HG03095 (cell line): Measurements from ENCODE around the gene CASQ1.

Experiments
- ATAC-seq: cut with Tn5 transposase; IDR thresholded peaks from one replicate; pipeline ENCODE4 v1.9.1; 2021; ENCODE audit warnings: moderate library complexity; ENCODE audit not compliant: unreplicated experiment

The CASQ1 gene

DNA sequence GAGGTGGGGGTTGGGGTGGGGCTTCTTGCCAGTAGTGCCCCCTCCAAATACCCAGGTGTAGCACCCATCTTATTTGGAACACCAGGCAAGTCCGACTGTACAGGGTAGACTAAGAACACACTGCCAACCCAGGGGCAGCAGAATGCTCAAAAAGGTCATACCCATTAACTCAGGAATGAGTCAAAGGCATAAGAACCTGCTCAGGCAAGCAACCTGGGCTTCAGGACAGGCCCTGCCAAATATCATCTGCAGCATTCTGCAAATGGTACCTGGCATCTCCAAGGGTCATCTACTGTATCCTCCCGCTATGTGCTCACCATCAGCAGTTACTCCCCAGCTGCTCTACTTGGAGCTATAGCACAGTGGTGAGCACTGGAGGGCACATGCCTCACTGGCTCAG, 34.2 kb downstream of the CASQ1 start:
- ATAC-seq = no peak

DNA sequence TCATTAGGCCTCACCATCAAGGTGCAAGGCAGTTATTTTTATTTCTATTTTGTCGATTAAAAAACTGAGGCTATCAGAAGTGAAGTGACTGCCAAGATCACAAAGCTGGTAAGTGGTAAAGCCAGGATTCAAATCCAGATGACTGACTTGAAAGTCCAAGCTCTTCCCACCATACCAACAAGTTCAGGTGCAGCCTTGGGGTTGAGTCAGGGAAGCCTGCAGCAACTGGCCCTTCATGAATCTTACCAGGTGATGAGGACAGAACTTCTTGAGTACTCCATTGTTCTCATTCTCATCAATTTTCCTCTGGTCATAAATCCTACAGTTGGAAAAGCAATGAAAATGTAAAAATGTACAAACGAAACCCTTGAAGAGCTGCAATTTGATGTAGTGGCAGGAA, 35.0 kb downstream of the CASQ1 start:
- ATAC-seq = no peak

DNA sequence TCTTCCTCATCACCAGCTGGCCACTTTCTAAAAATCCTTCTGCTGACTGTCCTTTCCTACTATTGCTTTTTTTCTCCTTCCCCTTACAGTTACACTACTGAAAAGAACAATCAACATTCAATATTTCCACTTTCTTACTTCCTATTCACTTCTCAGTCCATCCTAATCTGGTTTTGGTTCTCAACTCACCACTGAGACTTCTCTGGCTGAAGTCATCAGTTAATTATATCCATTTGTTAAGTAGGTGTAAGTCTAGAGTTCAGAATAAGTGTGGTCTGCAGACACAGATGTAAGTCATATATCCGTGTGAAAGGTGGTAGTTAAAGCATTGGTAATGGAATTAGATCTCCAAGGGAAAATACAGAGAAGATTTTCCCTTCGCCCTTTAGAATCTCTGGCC, 36.2 kb downstream of the CASQ1 start:
- ATAC-seq = no peak

DNA sequence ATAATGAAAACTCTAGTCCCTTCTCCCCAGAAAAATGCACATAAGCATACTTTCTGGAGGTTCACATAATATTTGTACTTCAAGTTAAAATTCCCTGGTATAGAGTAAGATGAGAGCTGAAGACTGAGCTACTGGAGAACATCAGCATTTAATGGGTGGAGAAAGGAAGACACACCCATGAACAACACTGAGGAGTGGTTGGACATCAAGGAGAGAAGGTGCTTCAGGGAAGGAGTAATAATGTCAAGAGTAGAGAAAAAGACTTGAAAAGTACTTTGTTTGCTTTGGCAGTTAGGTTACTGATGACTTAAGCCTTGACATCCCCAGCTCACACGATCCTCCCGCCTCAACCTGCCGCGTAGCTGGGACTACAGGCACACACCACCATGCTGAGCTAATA, 36.7 kb downstream of the CASQ1 start:
- no peak for ATAC-seq

DNA sequence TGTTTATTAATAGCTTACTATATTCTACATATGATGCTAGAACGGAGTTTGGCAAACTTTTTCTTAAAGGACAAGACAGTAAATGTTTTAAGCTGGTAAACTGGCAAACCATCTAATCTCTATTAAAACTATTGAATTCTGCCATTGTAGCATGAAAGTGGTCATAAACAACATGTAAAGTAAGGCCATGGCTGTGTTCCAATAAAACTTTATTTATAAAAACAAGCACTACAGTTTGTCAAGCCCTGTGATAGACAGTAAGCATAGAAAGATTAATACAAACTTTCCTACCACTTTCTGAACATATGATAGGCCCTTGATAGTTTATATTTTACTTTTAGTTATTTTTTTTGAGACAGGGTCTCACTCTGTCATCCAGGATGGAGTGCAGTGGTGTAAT, 37.2 kb downstream of the CASQ1 start:
- ATAC-seq = no peak

DNA sequence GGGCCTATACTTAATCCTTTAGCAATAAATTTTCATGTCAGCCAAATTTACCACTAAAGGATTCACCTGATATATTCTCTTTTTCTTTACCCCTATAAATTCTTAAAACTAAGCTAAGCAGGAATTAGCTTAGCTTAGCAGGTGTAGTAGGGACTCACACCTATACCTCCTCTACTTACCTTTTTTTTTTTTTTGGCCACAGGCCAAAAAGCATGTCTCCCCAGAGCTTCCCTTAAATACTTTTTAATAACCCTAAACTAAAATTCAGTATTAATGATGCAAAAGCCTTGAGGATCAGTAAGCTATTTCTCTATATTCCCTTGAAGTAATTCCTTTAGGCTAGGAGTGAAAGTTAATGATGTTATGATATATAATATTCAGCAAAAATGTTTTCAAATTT, 38.1 kb downstream of the CASQ1 start:
- no peak for ATAC-seq

DNA sequence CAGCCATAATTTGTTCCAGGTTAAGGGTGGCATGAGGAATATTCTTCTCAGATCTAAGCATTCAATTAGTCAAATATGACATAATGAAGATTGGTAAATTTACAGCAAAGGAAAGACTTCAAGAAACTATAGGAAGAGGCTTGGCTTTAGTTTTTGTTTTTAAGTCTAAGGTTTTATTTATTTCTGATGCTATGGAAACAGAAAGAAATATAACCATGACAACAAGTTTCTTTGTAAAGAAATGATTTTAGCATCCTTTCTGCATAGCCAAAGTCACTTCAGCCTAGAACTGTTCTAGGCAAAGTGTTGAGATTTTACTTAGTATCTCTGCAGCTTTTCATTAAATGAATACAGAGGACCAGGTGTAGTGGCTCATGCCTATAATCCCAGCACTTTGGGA, 42.5 kb downstream of the CASQ1 start:
- ATAC-seq = no peak

DNA sequence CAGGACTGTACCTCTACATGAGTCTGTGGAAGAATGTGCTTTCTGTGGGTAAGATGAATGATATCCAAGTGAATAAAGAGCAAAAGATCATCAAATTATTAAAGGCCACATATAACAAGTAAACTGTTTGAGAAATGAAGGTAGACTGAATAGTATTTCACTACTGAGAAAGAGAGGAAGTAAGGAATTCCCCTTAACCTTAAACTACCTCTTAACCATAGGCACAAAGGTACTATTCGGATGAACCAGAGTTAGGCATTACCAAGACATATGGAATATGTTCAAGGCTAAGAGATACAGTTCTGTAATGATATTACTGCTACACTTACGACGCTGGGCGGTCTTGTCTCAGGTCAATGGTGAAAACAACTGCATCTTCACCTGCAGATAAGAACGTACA, 46.4 kb downstream of the CASQ1 start:
- ATAC-seq = no peak

DNA sequence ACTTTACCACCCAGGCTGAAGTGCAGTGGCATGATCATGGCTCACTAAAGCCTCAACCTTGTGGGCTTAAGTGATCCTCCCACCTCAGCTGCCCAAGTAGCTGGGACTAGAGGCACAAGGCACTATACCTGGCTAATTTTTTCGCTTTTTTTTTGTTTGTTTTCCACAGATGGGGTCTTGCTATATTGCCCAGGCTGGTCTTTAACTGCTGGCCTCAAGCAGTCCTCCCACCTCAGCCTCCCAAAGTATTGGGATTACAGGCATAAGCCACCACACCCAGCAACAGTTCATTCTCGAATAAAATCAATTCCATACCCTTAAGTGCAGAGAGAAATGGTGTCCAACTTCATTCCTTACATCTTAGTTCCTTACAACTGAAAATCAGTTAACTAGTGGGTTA, 47.2 kb downstream of the CASQ1 start:
- ATAC-seq = no peak

DNA sequence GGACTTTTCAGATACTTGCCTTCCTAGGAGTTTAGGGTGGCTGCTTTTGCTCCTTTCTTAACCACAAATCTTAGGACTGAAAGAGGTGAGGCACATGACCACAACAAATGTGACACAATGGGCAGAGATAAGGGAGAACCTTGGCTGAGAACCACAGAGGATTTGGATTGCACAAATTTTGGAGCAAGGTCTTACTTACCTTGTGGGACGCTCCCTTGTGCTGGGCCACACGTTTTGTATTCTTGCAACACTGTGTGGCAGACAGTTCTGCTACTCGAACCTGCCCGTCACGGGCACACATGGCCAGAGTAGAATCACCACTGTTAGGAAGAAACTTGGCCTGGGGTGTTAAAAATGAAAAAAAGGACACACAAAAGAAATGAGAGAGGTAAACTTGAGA, 48.0 kb downstream of the CASQ1 start:
- no peak for ATAC-seq

DNA sequence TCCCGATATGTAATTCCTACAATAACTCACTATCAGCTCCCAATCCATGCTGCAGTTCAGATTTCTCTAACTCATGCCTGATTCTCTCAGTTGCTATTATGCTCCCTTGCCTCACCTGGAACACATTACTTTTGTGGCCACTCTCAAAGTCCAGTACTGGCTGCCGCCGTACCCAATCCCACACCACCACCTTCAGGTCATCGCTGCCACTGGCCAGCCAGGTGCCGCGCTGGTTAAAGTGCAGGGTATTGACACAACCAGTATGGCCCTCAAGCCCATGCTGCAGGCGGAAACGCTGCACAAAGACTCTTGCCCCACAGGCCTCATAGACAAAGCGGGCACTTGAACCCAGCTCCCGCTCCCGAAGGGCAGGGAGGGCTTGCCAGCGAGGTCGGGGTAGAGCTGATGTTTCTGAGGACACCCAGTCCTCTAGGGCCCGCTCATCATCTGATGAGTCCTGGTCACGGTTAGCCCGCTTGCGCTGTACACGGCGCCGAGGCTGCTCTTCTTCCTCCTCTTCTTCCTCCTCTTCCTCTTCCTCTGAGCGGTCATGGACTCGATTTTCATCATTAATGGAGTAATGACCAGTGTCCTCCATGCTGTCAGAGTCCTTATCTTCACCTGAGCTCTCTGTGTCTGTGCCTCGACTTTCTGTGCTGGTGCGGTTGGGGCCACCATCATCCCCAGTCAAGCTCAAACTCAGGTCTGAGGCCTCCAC, 49.4 kb downstream of the CASQ1 start:
- ATAC-seq = no peak

DNA sequence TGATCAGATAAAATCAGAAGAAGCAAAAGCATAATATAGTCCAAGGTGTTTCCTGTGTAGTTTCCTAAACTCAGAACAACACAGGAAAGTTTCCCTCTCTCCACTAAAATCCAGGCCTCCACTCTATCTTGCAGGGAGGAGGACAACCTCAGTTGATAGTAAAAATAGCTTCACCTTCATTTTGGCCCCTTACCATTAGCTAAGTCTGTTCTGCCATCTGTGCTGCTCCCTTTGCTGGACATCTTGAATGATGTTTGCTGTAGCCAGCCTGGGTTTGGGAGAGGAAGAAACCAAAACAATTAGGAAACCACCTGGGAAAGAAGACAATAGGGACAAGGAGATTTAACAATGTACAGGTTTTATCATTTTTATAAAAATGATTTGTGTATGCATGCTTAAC, 53.4 kb downstream of the CASQ1 start:
- ATAC-seq = no peak

DNA sequence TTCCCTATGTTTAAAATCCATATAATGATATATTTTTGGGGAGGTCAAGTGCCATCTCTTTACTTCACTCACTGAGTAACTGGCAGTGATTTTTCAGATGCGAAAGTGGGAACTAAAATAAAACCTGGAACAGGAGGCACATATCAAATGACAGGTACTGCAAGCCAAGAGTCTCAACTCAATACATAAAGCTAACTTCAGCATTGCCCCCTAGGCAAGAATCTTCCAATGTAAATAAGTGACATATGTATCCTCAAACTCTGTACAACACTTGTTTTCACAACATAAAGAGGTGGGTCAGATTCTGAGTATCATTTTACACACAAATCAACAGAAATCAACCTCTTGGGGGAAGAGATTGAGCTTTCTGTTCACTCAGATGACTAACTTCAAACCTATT, 53.8 kb downstream of the CASQ1 start:
- no peak for ATAC-seq

DNA sequence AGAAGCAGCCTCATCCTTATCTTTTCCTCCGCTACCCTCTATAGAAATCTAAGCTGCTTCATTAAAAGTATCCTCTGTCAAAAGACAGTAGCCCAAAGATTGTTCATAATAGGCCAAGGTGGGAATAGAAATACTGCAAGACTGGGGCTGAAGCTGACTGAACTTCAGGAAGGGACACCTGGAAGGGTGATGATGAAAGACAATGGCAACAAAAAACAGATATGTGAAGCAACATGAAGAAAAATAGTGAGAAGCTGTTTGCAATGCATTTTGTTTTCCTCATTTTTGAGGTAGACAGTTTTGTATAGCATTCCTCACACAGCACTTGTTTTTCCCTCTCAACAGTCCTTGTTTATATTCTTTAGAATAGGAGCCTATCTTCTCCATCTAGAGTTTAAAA, 55.1 kb downstream of the CASQ1 start:
- no peak for ATAC-seq

DNA sequence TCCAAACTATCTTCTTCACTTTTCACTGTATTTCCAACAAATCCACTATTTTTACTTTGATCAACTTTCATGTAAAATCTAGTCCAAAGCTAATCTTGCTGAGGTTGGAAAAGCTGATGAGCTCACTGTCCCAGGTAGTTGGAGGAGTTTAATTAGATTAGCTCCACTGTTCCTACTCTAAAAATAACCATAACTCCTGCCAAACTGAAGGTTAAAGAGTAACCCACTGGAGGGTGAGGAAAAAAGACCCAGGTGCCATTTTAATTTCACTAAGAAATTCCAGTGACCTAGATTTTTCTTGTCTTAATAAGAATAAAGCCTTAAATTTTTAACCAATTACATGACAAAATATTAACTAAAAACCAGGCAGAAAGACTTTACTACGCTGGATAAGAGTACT, 56.7 kb downstream of the CASQ1 start:
- ATAC-seq = no peak

DNA sequence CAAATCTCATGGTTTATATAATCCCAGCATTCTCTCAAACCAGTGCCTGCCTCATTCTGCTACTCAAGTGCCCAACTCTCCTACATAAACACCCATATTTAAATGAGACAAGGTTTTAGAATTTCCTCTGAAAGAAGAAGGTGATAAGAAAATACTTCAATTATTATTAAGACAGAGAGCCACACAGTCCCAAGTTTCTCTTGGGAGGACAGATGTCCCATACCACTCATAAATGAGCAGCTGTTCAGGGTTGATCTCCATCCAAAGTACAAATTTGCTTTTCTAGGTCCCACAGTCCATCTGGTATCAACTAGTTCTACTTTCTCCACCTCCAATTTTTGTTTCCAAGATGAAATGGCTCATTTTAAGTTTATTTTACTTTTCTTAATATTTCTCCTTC, 60.6 kb downstream of the CASQ1 start:
- no peak for ATAC-seq
